ENCODE measurements around the gene KRT3. TPM values are rescaled to one million over a fixed set of nuclear protein-coding genes. Genes with fewer than 3 reads are reported as not detected.

KRT3 gene
- total and polyA plus RNA-seq, 10 donors = not detected

DNA sequence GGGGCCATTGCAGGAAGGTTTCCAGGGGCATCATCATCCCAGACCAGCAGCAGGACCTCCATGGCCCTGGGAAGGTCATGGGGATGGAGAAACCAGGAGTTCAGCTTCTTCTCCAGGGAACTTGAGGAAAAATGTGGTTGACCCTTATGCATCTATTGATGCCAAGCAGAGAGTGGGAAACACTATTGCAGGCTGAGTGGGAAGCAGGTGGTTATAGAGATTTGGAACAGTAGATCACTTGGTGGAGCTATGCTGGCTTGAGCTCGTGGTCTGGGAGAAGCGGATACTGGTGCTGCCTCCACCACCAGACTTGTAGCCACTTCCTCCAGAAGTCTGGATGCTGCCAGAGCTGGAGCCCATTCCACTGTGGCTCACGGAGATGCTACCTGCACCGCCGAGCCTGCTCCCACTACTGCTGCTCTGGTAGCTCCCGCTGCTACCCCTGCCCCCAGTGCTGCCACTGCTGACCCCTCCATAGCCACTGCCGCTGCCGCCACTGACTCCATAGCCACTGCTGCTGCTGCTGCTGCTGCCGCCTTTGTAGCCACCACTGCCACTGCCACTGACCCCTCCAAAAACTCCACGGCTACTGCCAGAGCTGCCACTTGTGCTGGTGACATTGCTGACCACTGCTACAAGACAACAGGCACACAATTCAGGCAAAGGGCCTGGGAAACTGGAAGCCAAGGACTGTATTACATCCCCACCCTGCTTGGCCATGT, 27.3 kb downstream of the KRT3 start:
- WGBS, 5 donors = 81 to 89% (median 84%) methylated on average over 10 of the region's 10 CpGs
- intact Hi-C loops (cut with DNase I; ENCODE audit: low total_unique reads) = no loop called here
- TF ChIP-seq POLR2AphosphoS5 (IDR thresholded peaks at IDR 0.05) = no peak
- no peak for TF ChIP-seq POLR2A (IDR thresholded peaks at IDR 0.05)
- no peak for TF ChIP-seq CTCF (IDR thresholded peaks at IDR 0.05 in 8 of 11, conservative IDR thresholded peaks at IDR 0.05 in 3 of 11)

DNA sequence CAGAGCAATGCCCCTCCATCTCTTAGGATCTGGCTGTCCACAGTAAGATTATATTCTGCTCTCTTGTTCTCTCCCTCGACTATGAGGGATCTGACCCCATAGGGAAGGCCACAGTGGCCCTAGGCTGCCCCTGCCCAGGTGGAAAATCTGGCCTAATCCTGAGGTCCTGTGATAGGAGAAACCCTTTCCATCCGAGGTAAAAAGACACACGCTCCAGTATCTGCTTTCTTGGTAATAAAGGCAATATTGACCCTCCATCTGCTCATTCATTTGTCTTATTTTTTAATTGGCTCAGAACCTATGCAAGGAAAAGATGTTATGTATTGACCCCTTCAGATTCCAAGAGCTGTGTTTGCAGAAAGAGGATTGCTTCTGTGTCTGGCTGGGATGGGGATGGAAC, 28.5 kb downstream of the KRT3 start:
- Histone ChIP-seq H3K9me3 (peaks cover 0 to 8% (median 1%) of the 10 kb centered on the region in 8 donors), H3K27me3 (replicated peaks in 1 of 7) (no peaks in the 10 kb centered on the region), H3K27ac (no peak overlapping the region), H3K36me3 (no peaks in the 10 kb centered on the region), H3K4me1 (no peaks in the 10 kb centered on the region), H3K4me3 (no peak overlapping the region)
- TF ChIP-seq CTCF (IDR thresholded peaks at IDR 0.05 in 8 of 11, conservative IDR thresholded peaks at IDR 0.05 in 3 of 11) (no peak), POLR2AphosphoS5 (IDR thresholded peaks at IDR 0.05) (no peak), POLR2A (IDR thresholded peaks at IDR 0.05) (no peak)
- intact Hi-C loops (cut with DNase I; ENCODE audit: low total_unique reads) = no loop called here
- WGBS, 5 donors = 32 to 47% (median 42%) methylated on average over 3 of the region's 3 CpGs
- no peak for DNase-seq

More for the DNA sequence above, 27.3 kb downstream of the KRT3 start:
- H3K9me3 ChIP-seq = no peaks in the 10 kb centered on the region
- H3K36me3 ChIP-seq = no peaks in the 10 kb centered on the region
- no peak overlapping the region for H3K27ac ChIP-seq
- no peaks in the 10 kb centered on the region for H3K4me1 ChIP-seq
- DNase-seq = no peak
- no peaks in the 10 kb centered on the region for H3K27me3 ChIP-seq (replicated peaks in 1 of 7)
- no peak overlapping the region for H3K4me3 ChIP-seq

DNA sequence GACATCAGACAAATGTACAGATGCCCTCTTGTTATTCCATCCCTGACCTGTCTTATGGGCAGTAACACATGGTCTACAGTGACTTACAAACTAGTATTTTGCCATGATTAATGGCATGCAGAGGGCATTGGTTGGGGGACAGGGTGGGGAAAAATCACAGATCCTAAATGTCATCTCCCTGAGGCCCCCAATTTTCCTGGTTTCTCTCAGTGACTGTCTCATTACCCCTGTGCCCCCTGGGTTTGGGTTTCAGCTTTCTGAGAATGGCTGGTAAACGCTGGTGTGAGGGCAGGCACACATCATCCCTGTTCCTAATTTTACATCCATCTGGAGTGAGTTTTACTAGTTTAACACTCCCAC, 28.9 kb downstream of the KRT3 start:
- Histone ChIP-seq H3K4me1 (no peaks in the 10 kb centered on the region), H3K4me3 (no peak overlapping the region), H3K9me3 (peaks cover 0 to 12% (median 6%) of the 10 kb centered on the region in 8 donors), H3K27ac (no peak overlapping the region), H3K36me3 (no peaks in the 10 kb centered on the region), H3K27me3 (replicated peaks in 1 of 7) (no peaks in the 10 kb centered on the region)
- WGBS, 5 donors = 67 to 89% (median 78%) methylated on average over 1 of the region's 1 CpG
- intact Hi-C loops (cut with DNase I; ENCODE audit: low total_unique reads) = no loop called here
- DNase-seq = no peak
- TF ChIP-seq POLR2A (IDR thresholded peaks at IDR 0.05) = no peak
- no peak for TF ChIP-seq POLR2AphosphoS5 (IDR thresholded peaks at IDR 0.05)
- TF ChIP-seq CTCF (IDR thresholded peaks at IDR 0.05 in 8 of 11, conservative IDR thresholded peaks at IDR 0.05 in 3 of 11) = no peak

- Histone ChIP-seq H3K27ac (no peak overlapping the region), H3K27me3 (replicated peaks in 1 of 7) (no peaks in the 10 kb centered on the region), H3K9me3 (peaks cover 0 to 17% (median 11%) of the 10 kb centered on the region in 8 donors), H3K4me1 (no peaks in the 10 kb centered on the region), H3K4me3 (no peak overlapping the region), H3K36me3 (no peaks in the 10 kb centered on the region)
- intact Hi-C loops (cut with DNase I; ENCODE audit: low total_unique reads) = no loop called here
- WGBS, 5 donors = 82 to 92% (median 86%) methylated on average over 5 of the region's 5 CpGs
- TF ChIP-seq POLR2A (IDR thresholded peaks at IDR 0.05) = no peak
- TF ChIP-seq POLR2AphosphoS5 (IDR thresholded peaks at IDR 0.05) = no peak
- no peak for TF ChIP-seq CTCF (IDR thresholded peaks at IDR 0.05 in 8 of 11, conservative IDR thresholded peaks at IDR 0.05 in 3 of 11)
- DNase-seq = no peak
Observed at GRCh38 chr12:52766351-52767019, 29.4 kb downstream of the KRT3 start.

Data from spleen (tissue), 11 donors.